Measurements from ENCODE around the gene ITGA7.

GRCh38 chr12:55642267-55642666, 65.4 kb downstream of the ITGA7 start:
- TF ChIP-seq, protein P1, sequence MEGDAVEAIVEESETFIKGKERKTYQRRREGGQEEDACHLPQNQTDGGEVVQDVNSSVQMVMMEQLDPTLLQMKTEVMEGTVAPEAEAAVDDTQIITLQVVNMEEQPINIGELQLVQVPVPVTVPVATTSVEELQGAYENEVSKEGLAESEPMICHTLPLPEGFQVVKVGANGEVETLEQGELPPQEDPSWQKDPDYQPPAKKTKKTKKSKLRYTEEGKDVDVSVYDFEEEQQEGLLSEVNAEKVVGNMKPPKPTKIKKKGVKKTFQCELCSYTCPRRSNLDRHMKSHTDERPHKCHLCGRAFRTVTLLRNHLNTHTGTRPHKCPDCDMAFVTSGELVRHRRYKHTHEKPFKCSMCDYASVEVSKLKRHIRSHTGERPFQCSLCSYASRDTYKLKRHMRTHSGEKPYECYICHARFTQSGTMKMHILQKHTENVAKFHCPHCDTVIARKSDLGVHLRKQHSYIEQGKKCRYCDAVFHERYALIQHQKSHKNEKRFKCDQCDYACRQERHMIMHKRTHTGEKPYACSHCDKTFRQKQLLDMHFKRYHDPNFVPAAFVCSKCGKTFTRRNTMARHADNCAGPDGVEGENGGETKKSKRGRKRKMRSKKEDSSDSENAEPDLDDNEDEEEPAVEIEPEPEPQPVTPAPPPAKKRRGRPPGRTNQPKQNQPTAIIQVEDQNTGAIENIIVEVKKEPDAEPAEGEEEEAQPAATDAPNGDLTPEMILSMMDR (IDR thresholded peaks at IDR 0.05), result no peak
- no peak for TF ChIP-seq POLR2A (IDR thresholded peaks at IDR 0.05)
- TF ChIP-seq EP300 (IDR thresholded peaks at IDR 0.05), result no peak

Measured in ovary (tissue), 3 donors.